ENCODE results near the gene UBE2G1.

The UBE2G1 gene

DNA sequence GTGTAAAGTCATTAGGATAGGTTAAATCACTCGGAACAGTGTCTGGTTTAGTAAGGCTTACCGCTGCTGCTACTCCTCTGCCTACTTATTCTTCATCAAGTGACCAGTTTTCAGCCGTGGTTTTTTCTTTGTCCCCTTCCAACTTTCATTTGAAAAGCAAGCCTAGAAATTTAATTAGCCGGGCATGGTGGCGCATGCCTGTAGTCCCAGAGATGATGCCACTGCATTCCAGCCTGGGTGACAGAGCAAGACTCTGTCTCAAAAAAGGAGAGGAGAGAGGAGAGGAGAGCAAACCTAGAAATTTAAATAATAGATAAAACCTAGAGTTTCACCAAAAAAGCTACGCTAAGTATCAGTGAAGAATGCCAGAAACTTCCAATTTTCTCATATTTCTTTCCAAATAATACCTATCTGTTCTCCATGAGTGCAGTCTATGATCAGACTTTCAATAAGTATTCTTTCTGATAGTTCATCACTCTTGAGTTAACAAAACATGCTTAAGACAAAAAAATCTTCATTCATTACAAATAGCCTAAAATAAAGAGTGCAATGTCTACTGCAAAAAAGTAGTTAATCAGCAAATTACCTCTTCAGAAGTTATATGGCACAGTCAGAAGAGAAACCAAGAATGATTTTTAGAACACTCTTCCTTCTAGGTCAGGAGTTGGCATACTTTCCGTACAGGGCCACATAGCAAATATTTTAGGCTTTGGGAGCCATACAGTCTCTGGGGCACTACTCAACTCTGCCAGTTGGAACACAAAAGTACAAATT is 117.8 kb downstream of the UBE2G1 start:
- Histone ChIP-seq H3K4me1 (ENCODE audit: control insufficient read depth, insufficient read depth, low read length, poor library complexity, severe bottlenecking) (peaks cover 11% of the 10 kb centered on the region), H3K27ac (ENCODE audit: low read depth, low read length, severe bottlenecking) (no peak overlapping the region), H3K9me3 (ENCODE audit: control insufficient read depth, low read length) (no peaks in the 10 kb centered on the region), H3K4me3 (ENCODE audit: extremely low read depth, insufficient read depth, low read length, poor library complexity, severe bottlenecking) (no peak overlapping the region), H3K36me3 (ENCODE audit: control insufficient read depth, insufficient read depth, low read length) (peaks cover 27% of the 10 kb centered on the region)
- WGBS, 2 experiments (ENCODE audit: insufficient coverage in 2 of 2): 84 to 93% methylated on average over 7 of the region's 7 CpGs

DNA sequence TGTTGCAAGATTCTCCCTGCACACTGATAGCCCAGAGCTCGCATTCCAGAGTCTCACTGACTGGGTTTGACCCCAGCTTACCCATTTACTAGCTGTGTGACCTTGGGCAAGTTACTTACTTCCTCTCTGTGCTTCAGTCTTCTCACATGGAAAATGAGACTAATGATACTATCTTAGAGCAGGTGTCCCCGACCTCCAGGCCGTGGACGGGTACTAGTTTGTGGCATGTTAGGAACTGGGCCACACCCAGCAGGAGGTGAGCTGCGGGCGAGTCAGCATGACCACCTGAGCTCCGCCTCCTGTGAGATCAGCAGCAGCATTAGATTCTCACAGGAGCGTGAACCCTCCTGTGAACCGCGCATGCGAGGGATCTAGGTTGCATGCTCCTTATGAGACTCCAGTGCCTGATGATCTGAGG is 118.5 kb downstream of the UBE2G1 start:
- Histone ChIP-seq H3K4me1 (ENCODE audit: control insufficient read depth, insufficient read depth, low read length, poor library complexity, severe bottlenecking) (peaks cover 11% of the 10 kb centered on the region), H3K9me3 (ENCODE audit: control insufficient read depth, low read length) (no peaks in the 10 kb centered on the region), H3K27ac (ENCODE audit: low read depth, low read length, severe bottlenecking) (no peak overlapping the region), H3K36me3 (ENCODE audit: control insufficient read depth, insufficient read depth, low read length) (peaks cover 24% of the 10 kb centered on the region), H3K4me3 (ENCODE audit: extremely low read depth, insufficient read depth, low read length, poor library complexity, severe bottlenecking) (no peak overlapping the region)
- WGBS, 2 experiments (ENCODE audit: insufficient coverage in 2 of 2): 72 to 83% methylated on average over 8 to 11 of the region's 11 CpGs

DNA sequence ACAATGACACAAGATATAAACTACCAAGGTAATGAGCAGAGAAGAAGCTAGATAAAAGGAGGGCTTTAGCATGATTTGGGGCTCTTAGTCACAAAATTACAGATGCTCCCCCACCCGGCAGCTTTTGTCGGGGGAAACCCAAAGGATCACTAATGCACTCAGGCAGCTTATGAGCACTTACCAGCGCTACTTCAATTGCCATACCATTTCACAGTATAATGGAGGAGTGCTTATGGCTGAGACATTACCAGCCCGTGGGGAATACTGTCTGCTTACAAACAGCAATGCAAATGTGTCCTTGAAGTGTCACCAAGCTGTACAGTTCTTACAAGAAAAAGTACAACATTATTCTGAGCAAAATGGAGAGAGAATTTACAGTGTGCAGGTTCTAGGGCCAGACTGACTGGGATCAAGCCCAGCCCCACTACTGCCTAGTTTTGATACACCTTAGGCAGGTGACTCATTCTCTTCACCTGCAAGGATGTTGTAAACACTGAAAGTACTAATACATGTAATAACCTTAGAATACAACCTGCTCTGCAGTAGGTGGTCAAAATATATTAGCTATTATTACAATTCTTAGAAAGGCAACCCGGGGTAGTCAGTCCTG is 119.0 kb downstream of the UBE2G1 start:
- Histone ChIP-seq H3K4me3 (ENCODE audit: extremely low read depth, insufficient read depth, low read length, poor library complexity, severe bottlenecking) (no peak overlapping the region), H3K27ac (ENCODE audit: low read depth, low read length, severe bottlenecking) (no peak overlapping the region), H3K9me3 (ENCODE audit: control insufficient read depth, low read length) (no peaks in the 10 kb centered on the region), H3K4me1 (ENCODE audit: control insufficient read depth, insufficient read depth, low read length, poor library complexity, severe bottlenecking) (peaks cover 11% of the 10 kb centered on the region), H3K36me3 (ENCODE audit: control insufficient read depth, insufficient read depth, low read length) (peaks cover 26% of the 10 kb centered on the region)
- whole genome bisulfite sequencing, 2 experiments (ENCODE audit: insufficient coverage in 2 of 2): 83 to 97% methylated on average over 2 to 4 of the region's 5 CpGs

DNA sequence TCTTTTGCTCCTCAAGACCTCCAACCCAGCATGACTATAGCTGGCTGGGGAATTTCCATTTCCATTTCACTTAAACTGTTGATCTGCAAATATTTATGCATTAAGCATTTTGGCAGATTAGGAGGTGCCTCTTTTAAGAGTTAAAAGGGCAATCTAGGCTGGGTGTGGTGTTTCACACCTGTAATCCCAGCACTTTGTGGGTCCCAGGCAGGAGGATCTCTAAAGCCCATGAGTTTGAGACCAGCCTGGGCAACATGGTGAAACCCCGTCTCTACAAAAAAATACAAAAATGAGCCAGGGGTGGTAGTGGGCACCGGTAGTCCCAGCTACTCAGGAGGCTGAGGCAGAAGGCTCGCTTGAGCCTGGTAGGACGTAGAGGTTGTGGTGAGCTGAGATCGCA is 119.8 kb downstream of the UBE2G1 start:
- Histone ChIP-seq H3K27ac (ENCODE audit: low read depth, low read length, severe bottlenecking) (no peak overlapping the region), H3K9me3 (ENCODE audit: control insufficient read depth, low read length) (no peaks in the 10 kb centered on the region), H3K36me3 (ENCODE audit: control insufficient read depth, insufficient read depth, low read length) (peaks cover 33% of the 10 kb centered on the region), H3K4me1 (ENCODE audit: control insufficient read depth, insufficient read depth, low read length, poor library complexity, severe bottlenecking) (peaks cover 11% of the 10 kb centered on the region), H3K4me3 (ENCODE audit: extremely low read depth, insufficient read depth, low read length, poor library complexity, severe bottlenecking) (no peak overlapping the region)
- 95 to 100% methylated on average over 4 of the region's 5 CpGs for WGBS, 2 experiments (ENCODE audit: insufficient coverage in 2 of 2)

DNA sequence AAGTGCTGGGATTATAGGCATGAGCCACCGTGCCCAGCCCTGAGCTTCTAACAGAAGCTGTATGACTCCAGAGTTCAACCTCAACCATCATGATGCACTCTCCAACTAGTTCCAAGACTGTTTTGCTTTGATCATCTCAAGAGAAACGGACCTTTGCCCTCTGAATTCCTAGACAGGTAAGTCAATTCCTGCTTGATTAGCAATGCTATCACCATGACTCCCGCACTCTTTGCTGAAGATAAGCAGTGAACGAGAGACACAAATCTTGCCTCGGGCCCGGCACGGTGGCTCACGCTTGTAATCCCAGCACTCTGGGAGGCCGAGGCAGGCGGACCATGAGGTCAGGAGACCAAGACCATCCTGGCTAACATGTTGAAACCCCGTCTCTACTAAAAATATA is 124.9 kb downstream of the UBE2G1 start:
- H3K27ac ChIP-seq (ENCODE audit: low read depth, low read length, severe bottlenecking): no peak overlapping the region
- 96 to 98% methylated on average over 8 to 11 of the region's 11 CpGs for WGBS, 2 experiments (ENCODE audit: insufficient coverage in 2 of 2)
- no peak overlapping the region for H3K4me3 ChIP-seq (ENCODE audit: extremely low read depth, insufficient read depth, low read length, poor library complexity, severe bottlenecking)
- peaks cover 47% of the 10 kb centered on the region for H3K36me3 ChIP-seq (ENCODE audit: control insufficient read depth, insufficient read depth, low read length)
- H3K9me3 ChIP-seq (ENCODE audit: control insufficient read depth, low read length): no peaks in the 10 kb centered on the region
- H3K4me1 ChIP-seq (ENCODE audit: control insufficient read depth, insufficient read depth, low read length, poor library complexity, severe bottlenecking): no peaks in the 10 kb centered on the region

DNA sequence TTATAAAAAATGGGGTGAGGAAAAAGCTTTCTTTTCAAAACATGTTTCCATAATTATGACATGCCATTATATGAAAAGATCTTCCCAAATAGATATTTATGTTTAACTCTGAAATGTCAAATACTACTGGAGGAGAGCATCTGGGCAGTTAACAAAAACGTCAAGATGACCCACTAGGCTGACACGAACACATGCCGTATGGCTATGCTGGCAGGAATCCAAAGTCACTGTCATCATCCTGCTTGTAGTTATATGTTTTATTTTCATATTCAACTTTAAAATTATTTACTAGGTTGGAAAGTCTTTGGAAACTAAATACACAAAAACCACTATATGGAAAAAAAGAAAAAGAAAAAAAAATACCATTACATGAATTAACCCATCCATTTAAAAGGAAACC is 130.0 kb downstream of the UBE2G1 start:
- Histone ChIP-seq H3K4me3 (ENCODE audit: extremely low read depth, insufficient read depth, low read length, poor library complexity, severe bottlenecking) (no peak overlapping the region), H3K4me1 (ENCODE audit: control insufficient read depth, insufficient read depth, low read length, poor library complexity, severe bottlenecking) (peaks cover 2% of the 10 kb centered on the region), H3K36me3 (ENCODE audit: control insufficient read depth, insufficient read depth, low read length) (peaks cover 50% of the 10 kb centered on the region), H3K27ac (ENCODE audit: low read depth, low read length, severe bottlenecking) (no peak overlapping the region), H3K9me3 (ENCODE audit: control insufficient read depth, low read length) (no peaks in the 10 kb centered on the region)
- no CpG with 5 or more reads among the region's 3 CpGs for WGBS, 2 experiments (ENCODE audit: insufficient coverage in 2 of 2)

DNA sequence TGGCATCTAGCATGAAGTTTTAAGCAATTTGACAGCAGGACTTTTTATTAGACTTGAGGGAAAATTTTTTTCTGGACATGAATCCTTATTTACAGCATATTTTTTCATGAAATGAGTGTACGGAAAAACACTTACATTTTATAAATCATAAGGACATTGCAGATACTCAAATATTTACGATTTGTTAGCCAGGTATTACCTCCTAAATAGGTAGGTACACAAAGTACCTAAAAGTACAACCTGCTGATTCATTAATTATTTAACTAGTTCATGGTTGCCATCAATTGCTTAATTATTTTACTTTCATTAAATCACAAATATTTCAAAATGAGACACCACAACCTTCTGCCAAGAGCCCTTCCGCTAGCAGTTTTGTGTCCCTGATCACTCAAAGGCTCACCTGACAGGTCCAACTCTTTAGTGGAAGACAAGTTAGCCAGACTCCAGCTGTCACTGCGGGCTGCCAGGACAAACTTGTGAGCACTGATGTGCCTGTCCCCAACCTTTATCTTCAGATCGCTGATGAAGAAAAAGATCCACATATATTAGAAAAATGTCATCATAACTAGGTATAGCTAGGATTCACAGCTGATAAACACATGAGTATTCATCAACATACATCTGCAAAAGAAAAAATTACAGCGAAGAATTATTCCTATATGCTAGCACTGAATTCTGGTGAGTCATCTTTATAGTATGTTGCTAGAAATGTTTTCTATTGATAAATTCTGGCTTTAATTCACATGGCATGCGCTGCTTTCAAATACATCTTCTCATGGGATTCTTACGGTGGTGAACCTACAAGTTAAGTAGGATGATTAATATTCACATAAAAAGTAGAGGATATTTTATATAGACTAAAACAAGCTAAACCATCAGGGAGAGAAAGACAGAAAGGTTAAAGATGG is 130.8 kb downstream of the UBE2G1 start:
- 94 to 100% methylated on average over 2 of the region's 8 CpGs for WGBS, 2 experiments (ENCODE audit: insufficient coverage in 2 of 2)
- peaks cover 49% of the 10 kb centered on the region for H3K36me3 ChIP-seq (ENCODE audit: control insufficient read depth, insufficient read depth, low read length)

DNA sequence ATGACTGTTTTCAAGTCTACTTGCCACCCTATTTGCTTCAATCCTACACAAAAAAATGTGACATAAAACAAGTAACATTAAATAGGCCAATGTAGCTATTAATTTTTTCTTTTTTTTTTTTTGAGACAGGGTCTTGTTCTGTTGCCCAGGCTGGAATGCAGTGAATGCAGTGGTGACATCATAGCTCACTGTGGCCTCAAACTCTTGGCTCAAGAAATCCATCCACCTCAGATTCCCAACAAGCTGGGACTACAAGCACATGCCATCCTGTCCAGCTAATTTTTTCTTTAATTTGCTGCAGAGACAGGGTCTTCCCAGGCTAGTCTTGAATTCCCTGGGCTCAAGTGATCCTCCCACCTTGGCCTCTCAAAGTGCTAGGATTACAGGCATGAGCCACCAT is 132.1 kb downstream of the UBE2G1 start:
- H3K36me3 ChIP-seq (ENCODE audit: control insufficient read depth, insufficient read depth, low read length): peaks cover 42% of the 10 kb centered on the region

More for the DNA sequence above, 130.8 kb downstream of the UBE2G1 start:
- Histone ChIP-seq H3K4me3 (ENCODE audit: extremely low read depth, insufficient read depth, low read length, poor library complexity, severe bottlenecking) (no peak overlapping the region), H3K9me3 (ENCODE audit: control insufficient read depth, low read length) (no peaks in the 10 kb centered on the region), H3K27ac (ENCODE audit: low read depth, low read length, severe bottlenecking) (no peak overlapping the region), H3K4me1 (ENCODE audit: control insufficient read depth, insufficient read depth, low read length, poor library complexity, severe bottlenecking) (peaks cover 10% of the 10 kb centered on the region)

DNA sequence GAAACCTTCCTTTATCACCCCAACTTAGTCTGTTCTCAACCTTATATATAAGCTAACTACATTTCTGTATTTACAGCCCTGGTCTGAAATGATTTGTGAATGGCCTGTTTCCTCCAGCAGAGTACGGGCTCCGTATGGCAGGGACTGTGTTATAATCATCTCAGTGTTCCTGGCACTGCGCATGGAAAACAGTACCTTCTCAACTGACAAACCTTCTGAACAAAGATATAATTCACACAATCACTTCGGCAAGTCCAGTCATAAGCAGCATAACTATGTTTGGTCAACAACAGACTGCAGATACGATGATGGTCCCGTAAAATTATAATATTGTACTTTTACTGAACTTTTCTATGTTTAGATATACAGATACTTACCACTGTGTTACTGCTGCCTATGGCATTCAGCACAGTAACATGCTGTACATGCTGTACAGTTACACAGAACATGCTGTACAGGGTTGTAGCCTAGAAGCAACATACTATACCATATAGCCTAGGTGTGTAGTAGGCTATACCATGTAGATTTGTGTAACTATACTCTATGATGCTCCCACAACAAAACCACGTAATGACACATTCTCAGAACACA is 132.7 kb downstream of the UBE2G1 start:
- Histone ChIP-seq H3K4me1 (ENCODE audit: control insufficient read depth, insufficient read depth, low read length, poor library complexity, severe bottlenecking) (peaks cover 13% of the 10 kb centered on the region), H3K27ac (ENCODE audit: low read depth, low read length, severe bottlenecking) (no peak overlapping the region), H3K9me3 (ENCODE audit: control insufficient read depth, low read length) (no peaks in the 10 kb centered on the region), H3K4me3 (ENCODE audit: extremely low read depth, insufficient read depth, low read length, poor library complexity, severe bottlenecking) (no peak overlapping the region), H3K36me3 (ENCODE audit: control insufficient read depth, insufficient read depth, low read length) (peaks cover 39% of the 10 kb centered on the region)
- 98 to 100% methylated on average over 3 to 4 of the region's 7 CpGs for WGBS, 2 experiments (ENCODE audit: insufficient coverage in 2 of 2)

More for the DNA sequence above, 132.1 kb downstream of the UBE2G1 start:
- no peak overlapping the region for H3K4me3 ChIP-seq (ENCODE audit: extremely low read depth, insufficient read depth, low read length, poor library complexity, severe bottlenecking)
- H3K27ac ChIP-seq (ENCODE audit: low read depth, low read length, severe bottlenecking): no peak overlapping the region
- peaks cover 13% of the 10 kb centered on the region for H3K4me1 ChIP-seq (ENCODE audit: control insufficient read depth, insufficient read depth, low read length, poor library complexity, severe bottlenecking)
- no peaks in the 10 kb centered on the region for H3K9me3 ChIP-seq (ENCODE audit: control insufficient read depth, low read length)

DNA sequence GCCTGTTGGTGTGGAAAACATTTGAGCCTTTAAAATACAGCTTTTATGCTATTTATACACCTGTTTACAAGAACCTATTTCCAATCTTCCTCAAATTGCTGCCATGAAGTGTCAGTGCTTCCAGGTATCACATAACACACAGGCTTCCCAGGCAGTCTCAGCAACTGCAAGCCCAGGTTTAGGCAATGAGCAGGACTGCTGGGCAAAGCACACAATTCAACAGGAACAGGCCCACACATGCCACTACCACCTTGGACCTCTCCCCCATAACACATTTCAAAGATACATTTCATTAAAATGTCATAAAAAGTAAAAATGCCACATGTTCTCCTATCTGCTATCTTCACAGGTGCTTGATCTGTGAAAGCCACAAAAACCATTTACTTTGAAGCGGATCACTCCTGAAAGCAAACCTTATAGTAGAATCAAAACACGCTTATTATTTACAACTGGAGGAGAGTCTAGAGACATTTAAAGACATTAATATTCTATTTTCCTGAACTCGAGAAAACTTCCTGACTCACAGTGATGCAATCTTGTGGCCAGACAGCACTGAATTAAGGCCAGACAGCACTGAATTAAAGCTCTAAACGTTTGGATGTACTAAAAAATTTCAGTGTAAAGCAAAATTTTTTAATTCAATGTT is 134.2 kb downstream of the UBE2G1 start:
- Histone ChIP-seq H3K9me3 (ENCODE audit: control insufficient read depth, low read length) (no peaks in the 10 kb centered on the region), H3K4me3 (ENCODE audit: extremely low read depth, insufficient read depth, low read length, poor library complexity, severe bottlenecking) (no peak overlapping the region), H3K36me3 (ENCODE audit: control insufficient read depth, insufficient read depth, low read length) (peaks cover 40% of the 10 kb centered on the region), H3K27ac (ENCODE audit: low read depth, low read length, severe bottlenecking) (no peak overlapping the region), H3K4me1 (ENCODE audit: control insufficient read depth, insufficient read depth, low read length, poor library complexity, severe bottlenecking) (peaks cover 13% of the 10 kb centered on the region)
- 75 to 92% methylated on average over 1 to 2 of the region's 4 CpGs for WGBS, 2 experiments (ENCODE audit: insufficient coverage in 2 of 2)
